ENCODE data around the gene FBL.

The FBL gene

GRCh38 chr19:39865186-39865585 lies 19.0 kb upstream of the FBL start:
- Histone ChIP-seq H4K20me1 (ENCODE audit: insufficient read depth) (no peaks in the 10 kb centered on the region), H3K27ac (no peak overlapping the region), H3K4me1 (ENCODE audit: low read depth, poor library complexity, severe bottlenecking) (no peaks in the 10 kb centered on the region), H3K4me3 (IDR thresholded peaks at IDR 0.05; ENCODE audit: insufficient read depth, low read depth, low read length) (no peak overlapping the region), H3K9ac (no peak overlapping the region), H3K4me2 (no peak overlapping the region), H3K27me3 (ENCODE audit: insufficient read depth, low read depth) (no peaks in the 10 kb centered on the region), H2AFZ (ENCODE audit: low read depth) (no peak overlapping the region), H3K36me3 (ENCODE audit: insufficient read depth) (no peaks in the 10 kb centered on the region), H3K79me2 (ENCODE audit: insufficient read depth, low read depth) (no peaks in the 10 kb centered on the region)
- TF ChIP-seq, protein P1, sequence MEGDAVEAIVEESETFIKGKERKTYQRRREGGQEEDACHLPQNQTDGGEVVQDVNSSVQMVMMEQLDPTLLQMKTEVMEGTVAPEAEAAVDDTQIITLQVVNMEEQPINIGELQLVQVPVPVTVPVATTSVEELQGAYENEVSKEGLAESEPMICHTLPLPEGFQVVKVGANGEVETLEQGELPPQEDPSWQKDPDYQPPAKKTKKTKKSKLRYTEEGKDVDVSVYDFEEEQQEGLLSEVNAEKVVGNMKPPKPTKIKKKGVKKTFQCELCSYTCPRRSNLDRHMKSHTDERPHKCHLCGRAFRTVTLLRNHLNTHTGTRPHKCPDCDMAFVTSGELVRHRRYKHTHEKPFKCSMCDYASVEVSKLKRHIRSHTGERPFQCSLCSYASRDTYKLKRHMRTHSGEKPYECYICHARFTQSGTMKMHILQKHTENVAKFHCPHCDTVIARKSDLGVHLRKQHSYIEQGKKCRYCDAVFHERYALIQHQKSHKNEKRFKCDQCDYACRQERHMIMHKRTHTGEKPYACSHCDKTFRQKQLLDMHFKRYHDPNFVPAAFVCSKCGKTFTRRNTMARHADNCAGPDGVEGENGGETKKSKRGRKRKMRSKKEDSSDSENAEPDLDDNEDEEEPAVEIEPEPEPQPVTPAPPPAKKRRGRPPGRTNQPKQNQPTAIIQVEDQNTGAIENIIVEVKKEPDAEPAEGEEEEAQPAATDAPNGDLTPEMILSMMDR (conservative IDR thresholded peaks at IDR 0.05; ENCODE audit: low read depth, low read length): no peak

DNA sequence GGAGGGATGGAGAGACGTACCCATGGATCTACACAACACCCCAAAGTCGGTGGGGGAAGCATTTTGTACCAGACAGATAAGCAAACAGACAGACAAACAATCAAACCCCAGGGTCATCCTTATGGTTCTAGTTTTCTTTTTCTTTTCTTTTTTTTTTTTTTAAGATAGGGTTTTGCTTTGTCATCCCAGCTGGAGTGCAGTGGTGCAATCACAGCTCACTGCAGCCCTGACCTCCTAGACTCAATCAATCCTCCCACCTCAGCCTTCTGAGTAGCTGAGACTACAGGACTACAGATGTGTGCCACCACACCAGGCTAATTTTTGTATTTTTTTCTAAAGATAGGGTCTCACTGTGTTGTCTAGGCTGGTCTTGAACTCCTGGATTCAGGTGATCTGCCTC lies 17.9 kb upstream of the FBL start:
- Histone ChIP-seq H3K79me2 (ENCODE audit: insufficient read depth, low read depth) (no peaks in the 10 kb centered on the region), H3K27me3 (ENCODE audit: insufficient read depth, low read depth) (no peaks in the 10 kb centered on the region), H3K4me3 (IDR thresholded peaks at IDR 0.05; ENCODE audit: insufficient read depth, low read depth, low read length) (no peak overlapping the region), H4K20me1 (ENCODE audit: insufficient read depth) (no peaks in the 10 kb centered on the region), H2AFZ (ENCODE audit: low read depth) (no peak overlapping the region), H3K27ac (no peak overlapping the region), H3K36me3 (ENCODE audit: insufficient read depth) (no peaks in the 10 kb centered on the region), H3K4me1 (ENCODE audit: low read depth, poor library complexity, severe bottlenecking) (no peaks in the 10 kb centered on the region), H3K4me2 (no peak overlapping the region), H3K9ac (no peak overlapping the region)
- TF ChIP-seq, protein P1 (conservative IDR thresholded peaks at IDR 0.05; ENCODE audit: low read depth, low read length): no peak

GRCh38 chr19:39858541-39858940 lies 12.4 kb upstream of the FBL start:
- Histone ChIP-seq H3K36me3 (ENCODE audit: insufficient read depth) (no peaks in the 10 kb centered on the region), H3K9ac (no peak overlapping the region), H3K4me1 (ENCODE audit: low read depth, poor library complexity, severe bottlenecking) (no peaks in the 10 kb centered on the region), H3K4me2 (no peak overlapping the region), H4K20me1 (ENCODE audit: insufficient read depth) (no peaks in the 10 kb centered on the region), H3K27me3 (ENCODE audit: insufficient read depth, low read depth) (no peaks in the 10 kb centered on the region), H2AFZ (ENCODE audit: low read depth) (no peak overlapping the region), H3K27ac (no peak overlapping the region), H3K79me2 (ENCODE audit: insufficient read depth, low read depth) (no peaks in the 10 kb centered on the region), H3K4me3 (IDR thresholded peaks at IDR 0.05; ENCODE audit: insufficient read depth, low read depth, low read length) (no peak overlapping the region)
- TF ChIP-seq, protein P1 (conservative IDR thresholded peaks at IDR 0.05; ENCODE audit: low read depth, low read length): no peak

GRCh38 chr19:39852882-39853281 lies 6.7 kb upstream of the FBL start:
- Histone ChIP-seq H3K27me3 (ENCODE audit: insufficient read depth, low read depth) (no peaks in the 10 kb centered on the region), H2AFZ (ENCODE audit: low read depth) (no peak overlapping the region), H4K20me1 (ENCODE audit: insufficient read depth) (no peaks in the 10 kb centered on the region), H3K4me2 (no peak overlapping the region), H3K9ac (no peak overlapping the region), H3K4me1 (ENCODE audit: low read depth, poor library complexity, severe bottlenecking) (no peaks in the 10 kb centered on the region), H3K36me3 (ENCODE audit: insufficient read depth) (no peaks in the 10 kb centered on the region), H3K4me3 (IDR thresholded peaks at IDR 0.05; ENCODE audit: insufficient read depth, low read depth, low read length) (no peak overlapping the region), H3K27ac (no peak overlapping the region), H3K79me2 (ENCODE audit: insufficient read depth, low read depth) (no peaks in the 10 kb centered on the region)
- TF ChIP-seq, protein P1 (conservative IDR thresholded peaks at IDR 0.05; ENCODE audit: low read depth, low read length): no peak
